GM19455 (cell line): ENCODE results near the gene HEBP1.

ENCODE experiments used
- ATAC-seq: cut with Tn5 transposase; IDR thresholded peaks from one replicate; pipeline ENCODE4 v1.9.1; 2021; ENCODE audit not compliant: unreplicated experiment

HEBP1 gene

GRCh38 chr12:12992418-12993130 is 7.5 kb downstream of the HEBP1 start:
- no peak for ATAC-seq

- ATAC-seq: no peak
Observed at GRCh38 chr12:12990700-12991468, 9.2 kb downstream of the HEBP1 start.

GRCh38 chr12:12987421-12987820 is 12.6 kb downstream of the HEBP1 start:
- ATAC-seq: no peak

GRCh38 chr12:12986775-12987331 is 13.2 kb downstream of the HEBP1 start:
- no peak for ATAC-seq

- ATAC-seq: no peak
Observed at GRCh38 chr12:12985817-12986408, 14.2 kb downstream of the HEBP1 start.

- ATAC-seq: no peak
Observed at GRCh38 chr12:12984149-12984548, 15.9 kb downstream of the HEBP1 start.

- no peak for ATAC-seq
Observed at GRCh38 chr12:12983420-12984035, 16.5 kb downstream of the HEBP1 start.

- ATAC-seq: no peak
Observed at GRCh38 chr12:12982331-12982730, 17.7 kb downstream of the HEBP1 start.

GRCh38 chr12:12979731-12980259 is 20.3 kb downstream of the HEBP1 start:
- ATAC-seq: no peak

- no peak for ATAC-seq
Observed at GRCh38 chr12:12979126-12979525, 20.9 kb downstream of the HEBP1 start.

- ATAC-seq: no peak
Observed at GRCh38 chr12:12977231-12977630, 22.8 kb downstream of the HEBP1 start.

- no peak for ATAC-seq
Observed at GRCh38 chr12:12976366-12976765, 23.7 kb downstream of the HEBP1 start.

GRCh38 chr12:12975322-12976077 is 24.6 kb downstream of the HEBP1 start:
- ATAC-seq: no peak

GRCh38 chr12:12974211-12974610 is 25.9 kb downstream of the HEBP1 start:
- ATAC-seq: no peak

GRCh38 chr12:12973019-12973418 is 27.0 kb downstream of the HEBP1 start:
- no peak for ATAC-seq

GRCh38 chr12:12965836-12966235 is 34.2 kb downstream of the HEBP1 start:
- ATAC-seq: no peak

- no peak for ATAC-seq
Observed at GRCh38 chr12:12964255-12964654, 35.8 kb downstream of the HEBP1 start.

GRCh38 chr12:12960639-12961209 is 39.3 kb downstream of the HEBP1 start:
- no peak for ATAC-seq

GRCh38 chr12:12958886-12959285 is 41.2 kb downstream of the HEBP1 start:
- ATAC-seq: no peak
